CD4-positive, alpha-beta T cell treated with Interleukin-10 for 1 hour (primary cell): ENCODE measurements around the gene BFSP2.
"Not testable (repeated sequence)": the region's sequence is repeated elsewhere in the genome, so short reads cannot be mapped to it uniquely, and the experiment has no call there.

Experiments
- DNase-seq: peaks from one replicate; pipeline ENCODE4 v3.0.0-alpha.2; 2020

BFSP2 gene

GRCh38 chr3:133457465-133458067, 57.7 kb downstream of the BFSP2 start:
- no peak for DNase-seq

- DNase-seq, result no peak
These were observed 59.5 kb downstream of the BFSP2 start for GRCh38 chr3:133459400-133459799.

GRCh38 chr3:133460809-133461208, 61.0 kb downstream of the BFSP2 start:
- no peak for DNase-seq

- no peak for DNase-seq
These were observed 61.4 kb downstream of the BFSP2 start for GRCh38 chr3:133461291-133461690.

- no peak for DNase-seq
These were observed 63.5 kb downstream of the BFSP2 start for GRCh38 chr3:133463347-133463860.

GRCh38 chr3:133464573-133464972, 64.7 kb downstream of the BFSP2 start:
- DNase-seq, result no peak

- no peak for DNase-seq
These were observed 66.9 kb downstream of the BFSP2 start for GRCh38 chr3:133466531-133467386.

GRCh38 chr3:133467780-133468179, 67.9 kb downstream of the BFSP2 start:
- no peak for DNase-seq

- DNase-seq, result no peak
These were observed 68.4 kb downstream of the BFSP2 start for GRCh38 chr3:133468251-133468721.

- no peak for DNase-seq
These were observed 69.4 kb downstream of the BFSP2 start for GRCh38 chr3:133469140-133469731.

GRCh38 chr3:133472242-133472641, 72.4 kb downstream of the BFSP2 start:
- DNase-seq, result no peak

GRCh38 chr3:133472889-133473288, 73.0 kb downstream of the BFSP2 start:
- DNase-seq, result no peak

- not testable (repeated sequence) for DNase-seq
These were observed 73.8 kb downstream of the BFSP2 start for GRCh38 chr3:133473472-133474191.

GRCh38 chr3:133474251-133474801, 74.5 kb downstream of the BFSP2 start:
- no peak for DNase-seq

- no peak for DNase-seq
These were observed 75.0 kb downstream of the BFSP2 start for GRCh38 chr3:133474817-133475216.

- no peak for DNase-seq
These were observed 75.6 kb downstream of the BFSP2 start for GRCh38 chr3:133475245-133476010.

GRCh38 chr3:133476971-133477375, 77.1 kb downstream of the BFSP2 start:
- DNase-seq, result no peak

GRCh38 chr3:133477487-133477886, 77.6 kb downstream of the BFSP2 start:
- DNase-seq, result no peak

GRCh38 chr3:133478624-133479023, 78.8 kb downstream of the BFSP2 start:
- no peak for DNase-seq

- no peak for DNase-seq
These were observed 79.5 kb downstream of the BFSP2 start for GRCh38 chr3:133479401-133479800.

GRCh38 chr3:133479895-133480669, 80.2 kb downstream of the BFSP2 start:
- DNase-seq, result no peak
